ENCODE data around the gene ABHD16A.

DNA sequence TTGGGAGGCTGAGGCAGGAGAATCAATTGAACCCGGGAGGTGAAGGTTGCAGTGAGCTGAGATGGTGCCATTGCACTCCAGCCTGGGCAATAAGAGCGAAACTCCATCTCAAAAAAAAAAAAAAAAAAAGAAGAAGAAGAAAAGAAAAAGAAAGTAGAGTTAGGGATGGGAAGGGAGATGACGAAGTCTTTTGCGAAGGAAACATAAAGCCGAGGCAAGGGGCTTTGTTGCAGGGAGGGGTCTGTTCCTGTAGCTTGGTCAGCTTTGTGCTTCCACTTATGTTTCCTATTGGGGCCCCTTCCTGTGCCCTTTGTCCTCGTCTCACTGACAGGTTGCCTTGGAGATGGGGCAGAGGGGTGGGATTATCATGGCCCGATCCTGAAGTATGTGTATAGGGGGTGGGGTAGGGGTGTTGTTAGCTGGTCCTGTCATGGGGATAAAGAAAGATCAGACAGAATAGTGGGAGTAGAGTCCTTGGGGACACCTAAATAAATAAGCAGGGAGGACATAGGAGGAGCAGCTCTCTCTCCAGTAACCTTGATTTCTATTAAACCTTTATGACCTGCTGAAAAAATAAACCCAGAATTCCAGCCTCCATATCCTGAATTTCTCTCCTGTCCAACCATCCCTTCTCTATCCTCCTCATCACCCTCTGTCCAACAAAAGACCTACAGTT is 34.3 kb upstream of the ABHD16A start:
- TF ChIP-seq, protein P1, sequence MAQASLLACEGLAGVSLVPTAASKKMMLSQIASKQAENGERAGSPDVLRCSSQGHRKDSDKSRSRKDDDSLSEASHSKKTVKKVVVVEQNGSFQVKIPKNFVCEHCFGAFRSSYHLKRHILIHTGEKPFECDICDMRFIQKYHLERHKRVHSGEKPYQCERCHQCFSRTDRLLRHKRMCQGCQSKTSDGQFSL (CRISPR knock-in tag; IDR thresholded peaks at IDR 0.05), result no peak; the same call in 1 of the 2 replicates
- TF ChIP-seq, protein P2, sequence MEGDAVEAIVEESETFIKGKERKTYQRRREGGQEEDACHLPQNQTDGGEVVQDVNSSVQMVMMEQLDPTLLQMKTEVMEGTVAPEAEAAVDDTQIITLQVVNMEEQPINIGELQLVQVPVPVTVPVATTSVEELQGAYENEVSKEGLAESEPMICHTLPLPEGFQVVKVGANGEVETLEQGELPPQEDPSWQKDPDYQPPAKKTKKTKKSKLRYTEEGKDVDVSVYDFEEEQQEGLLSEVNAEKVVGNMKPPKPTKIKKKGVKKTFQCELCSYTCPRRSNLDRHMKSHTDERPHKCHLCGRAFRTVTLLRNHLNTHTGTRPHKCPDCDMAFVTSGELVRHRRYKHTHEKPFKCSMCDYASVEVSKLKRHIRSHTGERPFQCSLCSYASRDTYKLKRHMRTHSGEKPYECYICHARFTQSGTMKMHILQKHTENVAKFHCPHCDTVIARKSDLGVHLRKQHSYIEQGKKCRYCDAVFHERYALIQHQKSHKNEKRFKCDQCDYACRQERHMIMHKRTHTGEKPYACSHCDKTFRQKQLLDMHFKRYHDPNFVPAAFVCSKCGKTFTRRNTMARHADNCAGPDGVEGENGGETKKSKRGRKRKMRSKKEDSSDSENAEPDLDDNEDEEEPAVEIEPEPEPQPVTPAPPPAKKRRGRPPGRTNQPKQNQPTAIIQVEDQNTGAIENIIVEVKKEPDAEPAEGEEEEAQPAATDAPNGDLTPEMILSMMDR (CRISPR knock-in tag; IDR thresholded peaks at IDR 0.05), result no peak
- TF ChIP-seq ZFP36 (IDR thresholded peaks at IDR 0.05; ENCODE audit: borderline replicate concordance, low read depth, low read length, partially characterized antibody) (no peak), ZNF792 (CRISPR knock-in tag; IDR thresholded peaks at IDR 0.05) (peak; percentile 44; the same call in 1 of the 2 replicates), NFE2L2 (IDR thresholded peaks at IDR 0.05; ENCODE audit: low read length) (no peak), ZNF335 (CRISPR knock-in tag; IDR thresholded peaks at IDR 0.05) (peak; percentile 53), KDM3A (CRISPR knock-in tag; IDR thresholded peaks at IDR 0.05; ENCODE audit: low read depth) (no peak), KLF11 (CRISPR knock-in tag; IDR thresholded peaks at IDR 0.05) (no peak), EP300 (IDR thresholded peaks at IDR 0.05; ENCODE audit: low read depth in 2 of 2, low read length in 2 of 2) (peak; percentile 83 to 94; a peak in 3 of 4 replicates), EP300 (CRISPR knock-in tag; IDR thresholded peaks at IDR 0.05; ENCODE audit: borderline replicate concordance) (peak; percentile 90)
